Measurements from ENCODE around the gene OR6S1.
"Not testable (repeated sequence)": the region's sequence is repeated elsewhere in the genome, so short reads cannot be mapped to it uniquely, and the experiment has no call there.

The OR6S1 gene

DNA sequence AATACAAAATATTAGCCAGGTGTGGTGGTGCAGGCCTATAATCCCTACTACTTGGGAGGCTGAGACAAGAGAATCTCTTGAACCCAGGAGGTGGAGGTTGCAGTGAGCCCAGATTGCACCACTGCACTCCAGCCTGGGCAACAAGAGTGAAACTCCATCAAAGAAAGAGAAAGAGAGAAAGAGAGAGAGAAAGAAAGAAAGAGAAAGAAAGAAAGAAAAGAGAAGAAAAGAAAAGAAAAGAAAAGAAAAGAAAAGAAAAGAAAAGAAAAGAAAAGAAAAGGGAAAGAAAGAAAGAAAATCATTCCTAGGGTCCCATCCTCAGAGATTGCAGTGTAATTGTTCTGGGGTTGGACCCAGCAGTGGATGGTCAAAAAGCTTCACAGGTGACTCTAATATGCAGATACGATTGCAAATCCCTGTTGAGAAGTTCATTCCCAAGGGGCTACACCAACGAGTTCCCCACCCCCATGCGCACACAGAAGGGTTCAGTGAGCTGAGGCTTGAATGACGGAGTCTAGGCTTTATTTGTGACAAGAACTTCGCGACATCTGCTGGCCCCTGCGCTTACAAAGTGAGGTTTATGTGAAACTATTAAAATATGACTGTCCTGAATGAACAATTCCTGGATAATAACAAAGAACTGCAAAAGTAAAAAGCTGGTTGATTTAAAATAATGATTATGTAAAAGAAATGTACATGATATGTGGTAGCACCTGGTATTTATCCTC, 32.9 kb downstream of the OR6S1 start:
- DNase-seq, result no peak

- DNase-seq, result no peak
Observed at GRCh38 chr14:20607617-20608016, 33.9 kb downstream of the OR6S1 start.

DNA sequence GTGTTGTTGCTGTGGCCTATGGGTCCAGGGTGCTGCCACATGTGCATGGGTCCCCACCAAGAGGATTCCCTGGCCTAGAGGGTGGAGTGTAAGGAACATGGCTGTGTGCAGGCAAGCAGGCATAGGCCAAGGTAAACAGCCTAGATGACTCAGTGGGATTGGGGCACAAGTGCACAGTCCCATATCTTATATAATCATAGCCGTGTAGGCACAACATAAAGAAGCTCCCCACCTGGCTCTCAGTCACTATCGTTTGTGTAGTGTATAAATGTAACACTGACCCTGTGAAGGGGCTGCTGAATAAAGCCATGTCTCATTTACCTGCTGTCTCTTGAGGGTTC, 34.6 kb downstream of the OR6S1 start:
- DNase-seq, result no peak

DNA sequence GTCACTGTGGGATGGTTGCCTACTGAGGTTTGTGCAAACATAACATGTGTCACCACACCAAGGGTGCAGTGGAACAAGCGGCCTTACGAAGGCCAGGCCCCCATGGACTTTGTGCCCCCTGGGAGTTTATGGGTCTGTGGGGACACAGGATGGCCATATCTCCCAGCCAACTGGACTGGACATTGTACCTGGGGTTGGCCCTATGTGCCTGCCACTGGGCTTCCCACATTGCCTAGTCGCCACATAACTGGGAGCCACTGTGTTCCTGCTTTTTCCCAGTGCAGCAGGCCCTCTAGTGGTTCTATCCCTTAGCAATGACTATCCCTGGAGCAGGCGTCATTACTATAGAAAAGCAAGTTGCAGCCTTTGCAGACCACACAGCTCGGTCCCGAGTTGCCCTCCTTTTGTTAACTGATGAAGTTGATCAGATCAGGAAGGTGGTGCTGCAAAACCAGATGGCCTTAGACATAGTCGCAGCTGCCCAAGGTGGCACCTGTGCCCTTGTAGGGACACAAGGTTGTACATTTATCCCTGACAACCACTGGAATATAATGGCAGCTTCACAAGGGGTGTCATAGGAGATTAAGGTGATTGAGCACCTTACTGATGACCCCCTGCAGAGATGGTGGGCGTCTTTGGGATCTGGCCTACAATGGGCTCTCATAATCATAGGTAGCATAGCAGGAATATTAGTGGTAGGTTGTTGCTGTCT, 35.1 kb downstream of the OR6S1 start:
- DNase-seq, result no peak

- no peak for DNase-seq
Observed at GRCh38 chr14:20603813-20604690, 37.4 kb downstream of the OR6S1 start.

DNA sequence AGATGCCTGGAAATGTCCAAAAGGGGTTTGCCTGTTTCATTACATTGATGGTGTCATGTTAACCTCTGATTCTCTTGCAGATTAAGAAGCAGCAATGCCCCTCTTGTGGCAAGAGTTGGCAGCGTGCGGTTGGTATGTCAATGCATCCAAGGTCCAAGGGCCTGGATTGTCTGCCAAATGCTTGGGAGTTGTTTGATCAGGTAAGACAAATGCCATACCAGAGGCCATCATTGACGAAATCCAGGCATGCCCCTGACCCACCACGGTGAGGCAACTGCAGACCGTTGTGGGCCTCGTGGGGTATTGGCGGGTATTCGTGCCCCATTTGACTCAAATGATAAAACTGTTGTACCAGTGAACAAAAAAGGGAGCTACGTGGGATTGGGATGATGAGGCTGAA, 38.9 kb downstream of the OR6S1 start:
- DNase-seq, result no peak

DNA sequence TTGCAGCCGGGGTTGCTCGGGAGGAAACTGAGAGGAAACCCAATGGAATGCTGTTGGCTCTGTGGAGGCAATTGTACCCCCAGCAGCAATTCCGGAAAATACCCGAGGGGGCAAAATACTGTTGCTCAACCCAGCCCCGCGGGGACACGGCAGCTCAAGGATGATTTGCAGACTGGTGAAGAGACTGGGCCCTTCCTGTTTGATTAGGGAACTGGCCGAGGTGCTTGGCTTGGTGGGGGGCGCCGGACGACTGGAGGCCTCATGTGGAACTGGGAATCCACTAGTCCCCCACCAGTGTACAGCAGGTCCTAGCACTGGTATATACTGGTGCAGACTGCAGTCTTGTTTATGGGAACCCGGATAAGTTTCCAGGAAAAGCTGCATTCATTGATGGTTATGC, 40.0 kb downstream of the OR6S1 start:
- no peak for DNase-seq

DNA sequence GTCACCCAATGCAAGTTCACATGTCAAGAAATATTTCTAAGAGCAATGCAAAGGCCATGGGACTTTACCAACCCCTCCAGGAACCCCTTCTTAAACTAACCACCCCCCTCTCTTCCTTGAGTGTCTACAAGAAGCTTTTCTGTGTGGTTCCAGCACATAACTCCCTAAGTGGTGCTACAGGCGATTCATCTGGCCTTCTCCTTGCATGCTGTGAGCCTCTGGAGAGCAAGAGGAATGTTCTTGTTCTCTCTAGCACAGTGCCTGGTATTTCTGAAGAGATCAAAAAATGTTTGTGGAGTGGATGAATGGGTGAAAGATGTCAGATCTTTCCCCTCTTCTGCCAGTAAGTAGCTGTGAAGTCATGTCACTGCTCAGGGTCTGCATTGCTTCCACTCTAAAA, 44.4 kb downstream of the OR6S1 start:
- no peak for DNase-seq

GRCh38 chr14:20595726-20596125, 45.8 kb downstream of the OR6S1 start:
- DNase-seq, result not testable (repeated sequence)

GRCh38 chr14:20592574-20592973, 48.9 kb downstream of the OR6S1 start:
- no peak for DNase-seq

- no peak for DNase-seq
Observed at GRCh38 chr14:20591235-20591634, 50.3 kb downstream of the OR6S1 start, which contains the start of gene RNASE12. Gene RNASE12 (minus strand): TSS chr14:20591376. CDS start chr14:20590723, 653 bp downstream.

All from central memory CD4-positive, alpha-beta T cell (primary cell).